Calu3 (cell line): ENCODE results near the gene LCP2. TPM values are rescaled to one million over a fixed set of nuclear protein-coding genes. Genes with fewer than 3 reads are reported as not detected.

Source experiments
- BruUV-seq: library from RNA; stranded (reverse); fragments of 400-500 nt; replicated peaks from 2 replicates; lab custom pipeline; 2021; lab: Mats Ljungman, UMichigan
- CTCF ChIA-PET: fragments of 300-600 bp; sonication (Branson Sonifier 250); formaldehyde crosslinking; loops from one replicate; lab custom pipeline; 2022; ENCODE audit warnings: antibody characterized with exemption; lab: Charles Lee
- DNase-seq: peaks from one replicate; pipeline ENCODE4 v3.0.0; 2022
- H3K27ac Mint-ChIP-seq: one replicate; pipeline ENCODE4 v1.8.0; 2022; ENCODE audit warnings: mixed read lengths; ENCODE audit not compliant: unreplicated experiment
- H3K27me3 Mint-ChIP-seq: one replicate; pipeline ENCODE4 v1.8.0; 2022; ENCODE audit warnings: mixed read lengths; ENCODE audit not compliant: unreplicated experiment
- H3K36me3 Mint-ChIP-seq: one replicate; pipeline ENCODE4 v1.8.0; 2022; ENCODE audit warnings: mild to moderate bottlenecking, moderate library complexity, mixed read lengths; ENCODE audit not compliant: insufficient read depth, unreplicated experiment
- H3K4me1 Mint-ChIP-seq: one replicate; pipeline ENCODE4 v1.8.0; 2022; ENCODE audit warnings: mild to moderate bottlenecking, low read depth, mixed read lengths; ENCODE audit not compliant: unreplicated experiment
- H3K4me3 Mint-ChIP-seq: one replicate; pipeline ENCODE4 v1.8.0; 2022; ENCODE audit warnings: mild to moderate bottlenecking, low read depth, moderate library complexity, mixed read lengths; ENCODE audit not compliant: unreplicated experiment
- H3K9me3 Mint-ChIP-seq: one replicate; pipeline ENCODE4 v1.8.0; 2022; ENCODE audit warnings: low read depth, mixed read lengths; ENCODE audit not compliant: unreplicated experiment
- intact Hi-C: fragments of 100-400 bp; cut with micrococcal nuclease; formaldehyde crosslinking; loops from one replicate; pipeline ENCODE4 v1.10.0; 2022; ENCODE audit not compliant: unreplicated experiment
- total RNA-seq: library from RNA; stranded (reverse); gene quantifications from 2 replicates; pipeline ENCODE4 v1.2.3, GENCODE V29; 2022
- TF ChIP-seq, protein P1 (sequence below): fragments of 200-600 bp; IDR thresholded peaks from one replicate; pipeline ENCODE4 v1.8.0; 2022; ENCODE audit warnings: antibody characterized with exemption; ENCODE audit not compliant: unreplicated experiment

LCP2 gene
- total RNA-seq, 1 experiment from 2014 or later: not detected

DNA sequence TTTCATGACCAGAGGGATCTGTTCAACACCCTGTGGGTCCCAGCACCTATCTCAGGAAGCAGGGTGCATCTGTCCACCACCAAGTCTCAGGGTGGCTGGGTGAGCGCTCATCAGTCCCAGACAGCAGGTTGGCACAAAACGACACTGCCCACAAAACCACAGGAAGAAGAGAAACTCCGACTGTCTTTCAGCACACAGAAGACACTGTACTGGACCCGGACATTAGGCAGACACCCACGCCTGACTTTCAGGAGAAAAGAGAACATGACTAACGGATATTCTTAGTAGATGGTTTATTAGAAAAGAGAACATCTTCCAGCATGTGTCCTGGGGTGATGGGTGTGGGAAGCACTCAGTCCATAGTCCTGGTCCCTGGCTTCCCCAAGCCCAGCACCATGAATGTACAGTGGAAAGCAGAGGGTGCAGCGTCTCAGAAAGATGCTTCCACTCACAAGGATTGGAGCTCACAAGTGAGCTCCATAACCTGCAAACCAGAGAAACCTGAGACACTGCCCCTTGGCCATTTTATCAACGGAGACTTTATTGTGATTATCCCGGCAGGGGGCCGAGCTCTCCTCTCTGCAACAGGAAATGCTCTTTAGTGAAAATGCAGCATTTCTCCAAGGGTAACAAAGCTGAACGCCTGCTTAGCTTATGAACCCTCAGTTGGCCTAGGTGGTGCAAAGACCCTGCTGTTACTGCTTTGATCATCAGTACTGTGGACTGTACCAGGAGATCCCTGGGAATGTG, 35.8 kb upstream of the LCP2 start:
- H3K36me3 Mint-ChIP-seq: peaks cover 4% of the 10 kb centered on the region
- no peaks in the 10 kb centered on the region for H3K9me3 Mint-ChIP-seq
- no peak for DNase-seq
- intact Hi-C loops: no loop called here
- H3K27me3 Mint-ChIP-seq: peaks cover 31% of the 10 kb centered on the region
- no TSS peak for BruUV-seq
- CTCF ChIA-PET: interaction anchor here (1.2 kb wide), 1 partner anchor 64 kb away, joined by 3 read pairs; no protein-coding TSS in a partner anchor
- TF ChIP-seq, protein P1, sequence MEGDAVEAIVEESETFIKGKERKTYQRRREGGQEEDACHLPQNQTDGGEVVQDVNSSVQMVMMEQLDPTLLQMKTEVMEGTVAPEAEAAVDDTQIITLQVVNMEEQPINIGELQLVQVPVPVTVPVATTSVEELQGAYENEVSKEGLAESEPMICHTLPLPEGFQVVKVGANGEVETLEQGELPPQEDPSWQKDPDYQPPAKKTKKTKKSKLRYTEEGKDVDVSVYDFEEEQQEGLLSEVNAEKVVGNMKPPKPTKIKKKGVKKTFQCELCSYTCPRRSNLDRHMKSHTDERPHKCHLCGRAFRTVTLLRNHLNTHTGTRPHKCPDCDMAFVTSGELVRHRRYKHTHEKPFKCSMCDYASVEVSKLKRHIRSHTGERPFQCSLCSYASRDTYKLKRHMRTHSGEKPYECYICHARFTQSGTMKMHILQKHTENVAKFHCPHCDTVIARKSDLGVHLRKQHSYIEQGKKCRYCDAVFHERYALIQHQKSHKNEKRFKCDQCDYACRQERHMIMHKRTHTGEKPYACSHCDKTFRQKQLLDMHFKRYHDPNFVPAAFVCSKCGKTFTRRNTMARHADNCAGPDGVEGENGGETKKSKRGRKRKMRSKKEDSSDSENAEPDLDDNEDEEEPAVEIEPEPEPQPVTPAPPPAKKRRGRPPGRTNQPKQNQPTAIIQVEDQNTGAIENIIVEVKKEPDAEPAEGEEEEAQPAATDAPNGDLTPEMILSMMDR: no peak
- H3K4me1 Mint-ChIP-seq: no peaks in the 10 kb centered on the region
- no peak overlapping the region for H3K27ac Mint-ChIP-seq
- no peak overlapping the region for H3K4me3 Mint-ChIP-seq

DNA sequence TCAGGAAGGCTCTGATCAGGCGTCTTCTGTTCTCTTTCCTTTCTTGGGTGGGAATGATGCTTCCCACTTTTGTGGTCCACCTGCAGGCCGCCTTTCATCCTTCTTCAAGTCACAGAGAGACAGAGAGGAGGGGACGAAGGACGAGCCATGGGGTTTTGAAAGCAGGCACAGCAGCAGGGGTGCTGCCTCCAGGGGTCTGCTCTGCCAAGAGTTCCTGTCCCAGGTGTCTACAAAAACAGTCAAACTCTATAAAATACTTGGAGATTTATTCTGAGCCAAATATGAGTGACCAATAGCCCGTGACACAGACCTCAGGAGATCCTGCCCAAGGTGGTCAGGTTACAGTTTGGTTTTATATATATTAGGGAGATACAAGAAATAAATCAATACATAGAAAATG, 34.5 kb upstream of the LCP2 start:
- TF ChIP-seq, protein P1: no peak
- H3K4me1 Mint-ChIP-seq: no peaks in the 10 kb centered on the region
- BruUV-seq: no TSS peak
- H3K9me3 Mint-ChIP-seq: no peaks in the 10 kb centered on the region
- CTCF ChIA-PET: no interaction called here
- intact Hi-C loops: no loop called here
- no peak for DNase-seq
- H3K27ac Mint-ChIP-seq: no peak overlapping the region
- H3K27me3 Mint-ChIP-seq: peaks cover 26% of the 10 kb centered on the region
- no peak overlapping the region for H3K4me3 Mint-ChIP-seq
- H3K36me3 Mint-ChIP-seq: peaks cover 4% of the 10 kb centered on the region

DNA sequence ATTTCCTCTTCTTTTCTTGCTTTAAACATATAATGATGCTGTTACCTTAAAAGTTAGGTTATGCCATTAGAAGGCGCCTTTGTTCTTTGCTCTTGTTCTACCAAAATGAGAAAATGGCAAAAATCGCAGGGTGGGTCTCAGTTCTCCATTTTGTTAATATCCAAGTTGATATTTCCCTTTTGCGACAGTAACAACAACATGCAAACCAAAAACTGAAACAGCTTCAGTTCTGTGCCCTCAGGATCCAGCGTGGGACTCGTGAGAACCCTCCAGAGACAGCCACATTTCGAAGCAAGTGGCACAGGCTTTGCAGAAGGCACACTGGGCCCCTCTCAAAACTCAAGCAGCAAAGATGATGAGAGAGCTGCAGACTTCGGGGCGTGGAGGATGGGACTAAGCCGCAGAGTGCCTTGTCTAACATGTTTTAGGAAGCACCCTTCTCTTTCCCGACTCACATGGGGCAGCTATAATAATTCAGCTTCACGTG, 33.0 kb upstream of the LCP2 start:
- TF ChIP-seq, protein P1: no peak
- H3K27ac Mint-ChIP-seq: no peak overlapping the region
- intact Hi-C loops: no loop called here
- BruUV-seq: no TSS peak
- H3K4me1 Mint-ChIP-seq: no peaks in the 10 kb centered on the region
- peaks cover 4% of the 10 kb centered on the region for H3K36me3 Mint-ChIP-seq
- CTCF ChIA-PET: interaction anchor here (0.6 to 1.5 kb wide), 2 partner anchors 9 to 1555 kb away, joined by 3 to 7 read pairs; no protein-coding TSS in a partner anchor
- H3K27me3 Mint-ChIP-seq: peaks cover 22% of the 10 kb centered on the region
- no peaks in the 10 kb centered on the region for H3K9me3 Mint-ChIP-seq
- H3K4me3 Mint-ChIP-seq: no peak overlapping the region
- DNase-seq: no peak

DNA sequence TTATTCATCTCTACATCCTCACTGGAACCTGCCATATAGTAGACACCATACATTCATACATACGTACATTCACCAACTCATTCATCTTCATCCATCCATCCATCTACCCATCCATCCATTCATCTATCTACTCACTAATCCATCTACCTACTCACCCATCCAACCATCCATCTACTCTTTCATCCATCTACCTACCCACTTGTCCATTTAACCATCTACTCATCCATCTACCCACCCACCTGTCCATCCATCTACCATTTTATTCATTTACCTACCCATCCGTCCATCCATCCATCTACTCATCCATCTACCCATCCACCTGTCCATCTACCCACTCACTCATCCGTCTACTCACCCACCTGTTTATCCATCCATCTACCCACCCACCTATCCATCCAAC, 31.9 kb upstream of the LCP2 start:
- Mint-ChIP-seq H3K9me3 (no peaks in the 10 kb centered on the region), H3K4me1 (no peaks in the 10 kb centered on the region), H3K36me3 (peaks cover 4% of the 10 kb centered on the region), H3K27ac (no peak overlapping the region), H3K4me3 (no peak overlapping the region), H3K27me3 (peaks cover 23% of the 10 kb centered on the region)
- CTCF ChIA-PET: no interaction called here
- no TSS peak for BruUV-seq
- TF ChIP-seq, protein P1: no peak
- intact Hi-C loops: no loop called here
- DNase-seq: no peak
